KMS-11 (cell line): ENCODE results near the gene TTLL6.
A peak's percentile ranks its signal among the peaks of the same experiment; 100 is the strongest.

Experiments
- H2AFZ ChIP-seq: fragments of 200-600 bp; sonication (generic); 2 replicates; pipeline ENCODE4 v1.6.1; 2016; ENCODE audit warnings: antibody characterized with exemption, mixed run types, low read depth
- H3K27ac ChIP-seq: fragments of 200-600 bp; sonication (generic); 2 replicates; pipeline ENCODE4 v1.6.1; 2016; ENCODE audit warnings: mild to moderate bottlenecking, mixed run types
- H3K27me3 ChIP-seq: fragments of 200-600 bp; sonication (generic); 2 replicates; pipeline ENCODE4 v1.6.1; 2017; ENCODE audit warnings: mild to moderate bottlenecking, low read depth, mixed run types, moderate library complexity; ENCODE audit not compliant: insufficient read depth
- H3K36me3 ChIP-seq: fragments of 200-600 bp; sonication (generic); 2 replicates; pipeline ENCODE4 v1.6.1; 2017; ENCODE audit warnings: mild to moderate bottlenecking, mixed run types; ENCODE audit not compliant: insufficient read depth
- H3K4me1 ChIP-seq: fragments of 200-600 bp; sonication (generic); 2 replicates; pipeline ENCODE4 v1.6.1; 2016; ENCODE audit warnings: mild to moderate bottlenecking, low read depth, mixed run types; ENCODE audit not compliant: poor library complexity, severe bottlenecking
- H3K4me2 ChIP-seq: fragments of 200-600 bp; sonication (generic); 2 replicates; pipeline ENCODE4 v1.7.0; 2016; ENCODE audit warnings: mild to moderate bottlenecking, mixed run types
- H3K4me3 ChIP-seq: fragments of 200-600 bp; sonication (generic); IDR thresholded peaks from 2 replicates; pipeline ENCODE4 v1.6.1; 2017; ENCODE audit warnings: low read depth, low read length, mixed read lengths; ENCODE audit not compliant: insufficient read depth
- H3K79me2 ChIP-seq: fragments of 200-600 bp; sonication (generic); 2 replicates; pipeline ENCODE4 v1.6.1; 2016; ENCODE audit warnings: low read depth, mixed run types; ENCODE audit not compliant: insufficient read depth
- H3K9ac ChIP-seq: fragments of 200-600 bp; sonication (generic); 2 replicates; pipeline ENCODE4 v1.6.1; 2016; ENCODE audit warnings: mild to moderate bottlenecking, mixed run types
- H4K20me1 ChIP-seq: fragments of 200-600 bp; sonication (generic); 2 replicates; pipeline ENCODE4 v1.6.1; 2016; ENCODE audit warnings: mild to moderate bottlenecking, mixed run types; ENCODE audit not compliant: insufficient read depth
- TF ChIP-seq, protein P1 (sequence below): fragments of 200-600 bp; sonication (generic); conservative IDR thresholded peaks from 2 replicates; pipeline ENCODE4 v1.6.1; 2017; ENCODE audit warnings: low read depth, mild to moderate bottlenecking, antibody characterized with exemption, low read length, moderate library complexity, mixed read lengths

Gene TTLL6

DNA sequence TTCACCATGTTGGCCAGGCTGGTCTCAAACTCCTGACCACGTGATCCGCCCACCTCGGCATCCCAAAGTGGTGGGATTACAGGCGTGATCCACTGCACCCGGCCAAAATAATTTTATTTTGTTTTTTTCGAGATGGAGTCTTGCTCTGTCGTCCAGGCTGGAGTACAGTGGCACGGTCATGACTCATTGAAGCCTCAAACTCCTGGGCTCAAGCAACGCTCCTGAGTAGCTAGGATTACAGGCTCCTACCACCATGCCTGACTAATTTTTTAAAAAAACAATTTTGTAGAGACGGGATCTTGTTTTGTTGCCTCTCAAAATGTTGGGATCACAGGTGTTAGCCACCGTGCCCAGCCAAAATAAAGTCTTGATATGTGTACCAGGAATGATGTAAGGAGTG lies 2.4 kb upstream of the TTLL6 start:
- no peaks in the 10 kb centered on the region for H3K79me2 ChIP-seq
- H3K36me3 ChIP-seq, result no peaks in the 10 kb centered on the region
- no peak overlapping the region for H3K9ac ChIP-seq
- H3K4me1 ChIP-seq, result peaks cover 11% of the 10 kb centered on the region
- no peak overlapping the region for H3K27ac ChIP-seq
- H4K20me1 ChIP-seq, result no peaks in the 10 kb centered on the region
- H3K4me2 ChIP-seq, result no peak overlapping the region
- no peak overlapping the region for H2AFZ ChIP-seq
- TF ChIP-seq, protein P1, sequence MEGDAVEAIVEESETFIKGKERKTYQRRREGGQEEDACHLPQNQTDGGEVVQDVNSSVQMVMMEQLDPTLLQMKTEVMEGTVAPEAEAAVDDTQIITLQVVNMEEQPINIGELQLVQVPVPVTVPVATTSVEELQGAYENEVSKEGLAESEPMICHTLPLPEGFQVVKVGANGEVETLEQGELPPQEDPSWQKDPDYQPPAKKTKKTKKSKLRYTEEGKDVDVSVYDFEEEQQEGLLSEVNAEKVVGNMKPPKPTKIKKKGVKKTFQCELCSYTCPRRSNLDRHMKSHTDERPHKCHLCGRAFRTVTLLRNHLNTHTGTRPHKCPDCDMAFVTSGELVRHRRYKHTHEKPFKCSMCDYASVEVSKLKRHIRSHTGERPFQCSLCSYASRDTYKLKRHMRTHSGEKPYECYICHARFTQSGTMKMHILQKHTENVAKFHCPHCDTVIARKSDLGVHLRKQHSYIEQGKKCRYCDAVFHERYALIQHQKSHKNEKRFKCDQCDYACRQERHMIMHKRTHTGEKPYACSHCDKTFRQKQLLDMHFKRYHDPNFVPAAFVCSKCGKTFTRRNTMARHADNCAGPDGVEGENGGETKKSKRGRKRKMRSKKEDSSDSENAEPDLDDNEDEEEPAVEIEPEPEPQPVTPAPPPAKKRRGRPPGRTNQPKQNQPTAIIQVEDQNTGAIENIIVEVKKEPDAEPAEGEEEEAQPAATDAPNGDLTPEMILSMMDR, result no peak
- no peak overlapping the region for H3K4me3 ChIP-seq
- peaks cover 23% of the 10 kb centered on the region for H3K27me3 ChIP-seq

DNA sequence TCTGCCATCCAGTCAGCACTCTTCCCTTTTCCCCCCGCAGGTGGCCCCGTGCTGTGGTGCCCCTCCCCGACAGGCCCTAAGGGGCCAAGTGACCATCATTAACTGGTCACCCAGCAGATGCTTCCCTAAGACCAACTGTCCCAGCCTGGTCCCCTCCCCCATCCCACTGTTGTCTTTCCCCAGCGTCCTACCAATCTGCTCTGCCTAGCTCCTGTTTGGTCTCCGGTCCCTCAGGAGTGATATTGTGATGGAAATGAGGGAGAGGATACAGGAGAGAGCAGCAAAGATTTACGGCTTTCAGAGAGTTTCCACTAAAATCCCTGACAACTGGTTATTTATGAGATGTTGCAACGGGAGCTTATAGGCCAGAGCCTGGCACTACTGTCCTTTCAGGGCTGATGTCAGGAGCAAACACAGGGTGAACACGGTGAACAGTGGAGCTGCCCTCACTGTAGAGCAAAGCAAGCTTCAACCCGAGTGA lies 1.4 kb upstream of the TTLL6 start:
- H3K79me2 ChIP-seq, result no peaks in the 10 kb centered on the region

GRCh38 chr17:48816438-48816773 lies 623 bp downstream of the TTLL6 start:
- Histone ChIP-seq H3K9ac (no peak overlapping the region; the same call in 1 of the 2 replicates), H3K4me2 (peak overlapping the region; percentile 88), H3K36me3 (no peaks in the 10 kb centered on the region), H3K27ac (no peak overlapping the region), H3K79me2 (no peaks in the 10 kb centered on the region), H3K4me1 (peaks cover 11% of the 10 kb centered on the region), H4K20me1 (no peaks in the 10 kb centered on the region), H2AFZ (peak overlapping the region; percentile 78), H3K4me3 (peak overlapping the region; percentile 23), H3K27me3 (peaks cover 23% of the 10 kb centered on the region)
- TF ChIP-seq, protein P1, result no peak

More for the DNA sequence above, 1.4 kb upstream of the TTLL6 start:
- TF ChIP-seq, protein P1, result no peak
- no peak overlapping the region for H3K27ac ChIP-seq
- no peak overlapping the region for H2AFZ ChIP-seq
- H3K4me1 ChIP-seq, result peaks cover 11% of the 10 kb centered on the region
- H3K36me3 ChIP-seq, result no peaks in the 10 kb centered on the region
- no peak overlapping the region for H3K4me2 ChIP-seq
- H4K20me1 ChIP-seq, result no peaks in the 10 kb centered on the region
- H3K27me3 ChIP-seq, result peaks cover 23% of the 10 kb centered on the region
- no peak overlapping the region for H3K9ac ChIP-seq
- H3K4me3 ChIP-seq, result no peak overlapping the region

DNA sequence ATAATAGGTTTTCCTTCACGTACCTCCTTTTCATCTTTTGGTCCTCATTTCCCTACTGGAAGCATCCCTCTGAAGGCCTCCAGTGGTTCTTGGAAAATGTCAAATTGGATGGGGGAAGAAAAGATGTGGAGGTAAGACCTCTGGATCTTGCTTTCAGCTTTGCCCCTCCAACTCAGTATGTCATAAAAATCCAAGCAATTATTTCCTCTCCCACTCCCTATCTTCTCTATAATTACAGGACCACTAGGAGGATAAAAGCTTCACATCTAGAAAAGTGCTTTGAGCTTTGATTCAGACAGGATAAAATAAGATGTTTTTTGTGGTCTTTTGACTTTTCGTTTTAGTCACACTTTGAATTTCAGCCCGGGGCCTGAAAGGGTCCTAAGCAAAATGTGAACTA lies 1.7 kb downstream of the TTLL6 start:
- Histone ChIP-seq H3K36me3 (no peaks in the 10 kb centered on the region), H3K79me2 (no peaks in the 10 kb centered on the region), H4K20me1 (no peaks in the 10 kb centered on the region), H3K4me3 (no peak overlapping the region), H3K4me2 (no peak overlapping the region), H3K27me3 (peaks cover 23% of the 10 kb centered on the region), H3K4me1 (peaks cover 11% of the 10 kb centered on the region), H3K27ac (no peak overlapping the region), H3K9ac (no peak overlapping the region), H2AFZ (no peak overlapping the region)
- TF ChIP-seq, protein P1, result no peak
